Eye (tissue), 1 donor: ENCODE measurements around the gene SH3RF3.

Source experiments
- DNase-seq: peaks from one replicate; pipeline ENCODE4 v3.0.0-alpha.2; 2015

The SH3RF3 gene

GRCh38 chr2:109486711-109487535 is 357.9 kb downstream of the SH3RF3 start:
- peak; percentile 51 for DNase-seq

GRCh38 chr2:109487536-109487869 is 358.5 kb downstream of the SH3RF3 start:
- DNase-seq = no peak

- no peak for DNase-seq
Measured at GRCh38 chr2:109487871-109488655, 359.1 kb downstream of the SH3RF3 start.

GRCh38 chr2:109489296-109489695 is 360.3 kb downstream of the SH3RF3 start:
- no peak for DNase-seq

GRCh38 chr2:109493176-109493935 is 364.4 kb downstream of the SH3RF3 start:
- DNase-seq = no peak

- DNase-seq = no peak
Measured at GRCh38 chr2:109494351-109494750, 365.3 kb downstream of the SH3RF3 start.

GRCh38 chr2:109497463-109497862 is 368.5 kb downstream of the SH3RF3 start:
- DNase-seq = peak; percentile 53

- peak; percentile 43 for DNase-seq
Measured at GRCh38 chr2:109497911-109498870, 369.2 kb downstream of the SH3RF3 start.

GRCh38 chr2:109498906-109499305 is 369.9 kb downstream of the SH3RF3 start:
- no peak for DNase-seq

GRCh38 chr2:109499566-109499965 is 370.6 kb downstream of the SH3RF3 start:
- DNase-seq = peak; percentile 44

GRCh38 chr2:109500910-109501309 is 371.9 kb downstream of the SH3RF3 start:
- DNase-seq = no peak

- no peak for DNase-seq
Measured at GRCh38 chr2:109501461-109501860, 372.5 kb downstream of the SH3RF3 start.

GRCh38 chr2:109503191-109503590 is 374.2 kb downstream of the SH3RF3 start:
- DNase-seq = no peak

- no peak for DNase-seq
Measured at GRCh38 chr2:109507217-109507616, 378.2 kb downstream of the SH3RF3 start.

- DNase-seq = no peak
Measured at GRCh38 chr2:109507828-109508227, 378.8 kb downstream of the SH3RF3 start.

- no peak for DNase-seq
Measured at GRCh38 chr2:109508556-109508955, 379.6 kb downstream of the SH3RF3 start.

- DNase-seq = peak; percentile 93
Measured at GRCh38 chr2:109510136-109511028, 381.4 kb downstream of the SH3RF3 start.

- DNase-seq = no peak
Measured at GRCh38 chr2:109511168-109511567, 382.2 kb downstream of the SH3RF3 start.

GRCh38 chr2:109512076-109512475 is 383.1 kb downstream of the SH3RF3 start:
- DNase-seq = no peak

GRCh38 chr2:109513230-109513629 is 384.2 kb downstream of the SH3RF3 start:
- DNase-seq = no peak
